HG03565 (cell line): ENCODE data around the gene GMPPB.
"Not testable (repeated sequence)": the region's sequence is repeated elsewhere in the genome, so short reads cannot be mapped to it uniquely, and the experiment has no call there.

Experiments
- ATAC-seq: cut with Tn5 transposase; IDR thresholded peaks from one replicate; pipeline ENCODE4 v1.9.1; 2021; ENCODE audit warnings: mild to moderate bottlenecking, moderate library complexity; ENCODE audit not compliant: unreplicated experiment

The GMPPB gene

GRCh38 chr3:49694409-49695070, 29.2 kb downstream of the GMPPB start:
- not testable (repeated sequence) for ATAC-seq

- not testable (repeated sequence) for ATAC-seq
Observed at GRCh38 chr3:49691481-49691880, 32.3 kb downstream of the GMPPB start.

GRCh38 chr3:49690856-49691255, 32.9 kb downstream of the GMPPB start:
- not testable (repeated sequence) for ATAC-seq

GRCh38 chr3:49689908-49690624, 33.7 kb downstream of the GMPPB start:
- not testable (repeated sequence) for ATAC-seq

GRCh38 chr3:49689046-49689907, 34.5 kb downstream of the GMPPB start, which contains the start of the genes MST1 and RNF123:
MST1 (minus strand) TSS chr3:49689474; CDS start chr3:49688691, 783 bp downstream.
RNF123 (plus strand) TSS chr3:49689557; CDS start chr3:49691166, 1,609 bp downstream.
- peak; percentile 59 for ATAC-seq

- ATAC-seq = not testable (repeated sequence)
Observed at GRCh38 chr3:49688338-49689045, 35.3 kb downstream of the GMPPB start.

GRCh38 chr3:49687424-49687795, 36.3 kb downstream of the GMPPB start:
- ATAC-seq = not testable (repeated sequence)

- not testable (repeated sequence) for ATAC-seq
Observed at GRCh38 chr3:49686769-49687423, 36.9 kb downstream of the GMPPB start.

GRCh38 chr3:49686346-49686745, 37.4 kb downstream of the GMPPB start:
- not testable (repeated sequence) for ATAC-seq

- ATAC-seq = not testable (repeated sequence)
Observed at GRCh38 chr3:49685846-49686245, 37.9 kb downstream of the GMPPB start.

- ATAC-seq = not testable (repeated sequence)
Observed at GRCh38 chr3:49685103-49685502, 38.6 kb downstream of the GMPPB start.

- not testable (repeated sequence) for ATAC-seq
Observed at GRCh38 chr3:49684453-49684852, 39.3 kb downstream of the GMPPB start.

- ATAC-seq = no peak
Observed at GRCh38 chr3:49683162-49683561, 40.6 kb downstream of the GMPPB start.

GRCh38 chr3:49681543-49681942, 42.2 kb downstream of the GMPPB start:
- ATAC-seq = no peak

- ATAC-seq = no peak
Observed at GRCh38 chr3:49681232-49681522, 42.6 kb downstream of the GMPPB start.

GRCh38 chr3:49680493-49681231, 43.1 kb downstream of the GMPPB start:
- no peak for ATAC-seq

GRCh38 chr3:49675912-49676311, 47.8 kb downstream of the GMPPB start:
- no peak for ATAC-seq

- peak; percentile 22 for ATAC-seq
Observed at GRCh38 chr3:49674497-49674983, 49.2 kb downstream of the GMPPB start.

- peak; percentile 58 for ATAC-seq
Observed at GRCh38 chr3:49673715-49674496, 49.8 kb downstream of the GMPPB start, which contains the start of gene APEH. APEH (plus strand) TSS chr3:49674351; CDS start chr3:49674402, 51 bp downstream.
